ENCODE results near the gene SMIM11.

SMIM11 gene

GRCh38 chr21:34357889-34358288, 17.4 kb upstream of the SMIM11 start:
- H3K27ac ChIP-seq, result no peak overlapping the region
- peaks cover 77% of the 10 kb centered on the region for H3K27me3 ChIP-seq (ENCODE audit: insufficient read depth, low read depth, severe bottlenecking)
- H3K36me3 ChIP-seq, result no peaks in the 10 kb centered on the region
- H3K4me3 ChIP-seq (ENCODE audit: low read depth, low read length), result no peak overlapping the region
- DNase-seq, result no peak
- no peak for TF ChIP-seq CTCF (IDR thresholded peaks at IDR 0.05; ENCODE audit: low read depth, low read length)
- H3K9me3 ChIP-seq (ENCODE audit: severe bottlenecking), result peaks cover 6% of the 10 kb centered on the region

- no peak for TF ChIP-seq CTCF (IDR thresholded peaks at IDR 0.05; ENCODE audit: low read depth, low read length)
- no peaks in the 10 kb centered on the region for H3K36me3 ChIP-seq
- no peak for DNase-seq
- peaks cover 6% of the 10 kb centered on the region for H3K9me3 ChIP-seq (ENCODE audit: severe bottlenecking)
- peaks cover 68% of the 10 kb centered on the region for H3K27me3 ChIP-seq (ENCODE audit: insufficient read depth, low read depth, severe bottlenecking)
- H3K4me3 ChIP-seq (ENCODE audit: low read depth, low read length), result no peak overlapping the region
- H3K27ac ChIP-seq, result no peak overlapping the region
These were observed 16.4 kb upstream of the SMIM11 start for GRCh38 chr21:34358866-34359265.

GRCh38 chr21:34360488-34361241, 14.6 kb upstream of the SMIM11 start:
- no peak overlapping the region for H3K4me3 ChIP-seq (ENCODE audit: low read depth, low read length)

GRCh38 chr21:34362136-34362444, 13.2 kb upstream of the SMIM11 start:
- peaks cover 8% of the 10 kb centered on the region for H3K9me3 ChIP-seq (ENCODE audit: severe bottlenecking)
- H3K36me3 ChIP-seq, result no peaks in the 10 kb centered on the region
- TF ChIP-seq CTCF (IDR thresholded peaks at IDR 0.05; ENCODE audit: low read depth, low read length), result no peak
- H3K27ac ChIP-seq, result no peak overlapping the region
- peaks cover 42% of the 10 kb centered on the region for H3K27me3 ChIP-seq (ENCODE audit: insufficient read depth, low read depth, severe bottlenecking)
- no peak for DNase-seq
- H3K4me3 ChIP-seq (ENCODE audit: low read depth, low read length), result no peak overlapping the region

More at GRCh38 chr21:34360488-34361241, 14.6 kb upstream of the SMIM11 start:
- DNase-seq, result peak; percentile 15
- Histone ChIP-seq H3K36me3 (no peaks in the 10 kb centered on the region), H3K9me3 (ENCODE audit: severe bottlenecking) (peaks cover 8% of the 10 kb centered on the region), H3K27me3 (ENCODE audit: insufficient read depth, low read depth, severe bottlenecking) (peaks cover 54% of the 10 kb centered on the region), H3K27ac (no peak overlapping the region)
- peak; percentile 31; the same call in 1 of the 2 replicates for TF ChIP-seq CTCF (IDR thresholded peaks at IDR 0.05; ENCODE audit: low read depth, low read length)

GRCh38 chr21:34362670-34363069, 12.6 kb upstream of the SMIM11 start:
- Histone ChIP-seq H3K4me3 (ENCODE audit: low read depth, low read length) (no peak overlapping the region), H3K27ac (no peak overlapping the region), H3K36me3 (no peaks in the 10 kb centered on the region), H3K9me3 (ENCODE audit: severe bottlenecking) (peaks cover 8% of the 10 kb centered on the region), H3K27me3 (ENCODE audit: insufficient read depth, low read depth, severe bottlenecking) (peaks cover 37% of the 10 kb centered on the region)
- TF ChIP-seq CTCF (IDR thresholded peaks at IDR 0.05; ENCODE audit: low read depth, low read length), result no peak
- DNase-seq, result no peak

GRCh38 chr21:34363733-34364132, 11.6 kb upstream of the SMIM11 start, which contains the start of gene KCNE2:
KCNE2 (plus strand) TSS chr21:34364006; CDS start chr21:34370479, 6,473 bp downstream.
- Histone ChIP-seq H3K27me3 (ENCODE audit: insufficient read depth, low read depth, severe bottlenecking) (peaks cover 30% of the 10 kb centered on the region), H3K27ac (no peak within 1 kb of the TSS), H3K36me3 (no peaks in the 10 kb centered on the region), H3K4me3 (ENCODE audit: low read depth, low read length) (no peak within 1 kb of the TSS), H3K9me3 (ENCODE audit: severe bottlenecking) (peaks cover 5% of the 10 kb centered on the region)
- no peak for TF ChIP-seq CTCF (IDR thresholded peaks at IDR 0.05; ENCODE audit: low read depth, low read length)
- DNase-seq, result no peak
